ENCODE measurements around the gene HSPA9. TPM values are rescaled to one million over a fixed set of nuclear protein-coding genes. Genes with fewer than 3 reads are reported as not detected.

Gene HSPA9
- total RNA-seq, 1 experiment from 2014 or later: 537 TPM

DNA sequence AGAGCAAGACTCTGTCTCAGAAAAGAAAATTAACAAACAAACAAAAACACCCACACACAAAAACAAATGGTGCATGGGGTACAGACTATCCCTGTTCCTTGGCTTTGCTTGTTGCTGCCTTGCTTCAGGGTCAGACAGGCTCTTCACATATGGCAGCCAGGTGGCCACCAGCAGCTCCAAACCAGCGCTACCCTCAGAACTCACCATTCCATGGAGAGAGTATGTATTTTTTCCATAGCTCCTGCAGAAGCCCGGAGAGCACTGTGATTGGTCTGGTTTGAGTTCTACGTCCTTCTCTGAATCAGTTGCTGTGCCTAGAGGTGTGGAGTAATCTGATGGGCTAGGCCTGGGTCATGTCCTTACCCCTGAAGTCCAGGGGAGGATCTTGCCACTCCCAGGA, 25.2 kb upstream of the HSPA9 start:
- no peaks in the 10 kb centered on the region for H3K27me3 ChIP-seq (replicated peaks; ENCODE audit: control insufficient read depth, insufficient read depth, low read length)
- CTCF ChIA-PET: no interaction called here
- Mint-ChIP-seq H3K27me3 (ENCODE audit: insufficient read depth, unreplicated experiment) (no peaks in the 10 kb centered on the region), H3K36me3 (ENCODE audit: insufficient read depth, unreplicated experiment) (no peaks in the 10 kb centered on the region), H3K4me1 (ENCODE audit: low read depth, unreplicated experiment) (no peaks in the 10 kb centered on the region), H3K9me3 (ENCODE audit: unreplicated experiment) (no peaks in the 10 kb centered on the region), H3K4me3 (ENCODE audit: unreplicated experiment) (no peak overlapping the region), H3K27ac (ENCODE audit: unreplicated experiment) (no peak overlapping the region)
- no peaks in the 10 kb centered on the region for H3K36me3 ChIP-seq (ENCODE audit: control insufficient read depth, insufficient read depth, low read length)
- intact Hi-C loops (cut with micrococcal nuclease; ENCODE audit: unreplicated experiment): no loop called here
- TF ChIP-seq, protein P1, sequence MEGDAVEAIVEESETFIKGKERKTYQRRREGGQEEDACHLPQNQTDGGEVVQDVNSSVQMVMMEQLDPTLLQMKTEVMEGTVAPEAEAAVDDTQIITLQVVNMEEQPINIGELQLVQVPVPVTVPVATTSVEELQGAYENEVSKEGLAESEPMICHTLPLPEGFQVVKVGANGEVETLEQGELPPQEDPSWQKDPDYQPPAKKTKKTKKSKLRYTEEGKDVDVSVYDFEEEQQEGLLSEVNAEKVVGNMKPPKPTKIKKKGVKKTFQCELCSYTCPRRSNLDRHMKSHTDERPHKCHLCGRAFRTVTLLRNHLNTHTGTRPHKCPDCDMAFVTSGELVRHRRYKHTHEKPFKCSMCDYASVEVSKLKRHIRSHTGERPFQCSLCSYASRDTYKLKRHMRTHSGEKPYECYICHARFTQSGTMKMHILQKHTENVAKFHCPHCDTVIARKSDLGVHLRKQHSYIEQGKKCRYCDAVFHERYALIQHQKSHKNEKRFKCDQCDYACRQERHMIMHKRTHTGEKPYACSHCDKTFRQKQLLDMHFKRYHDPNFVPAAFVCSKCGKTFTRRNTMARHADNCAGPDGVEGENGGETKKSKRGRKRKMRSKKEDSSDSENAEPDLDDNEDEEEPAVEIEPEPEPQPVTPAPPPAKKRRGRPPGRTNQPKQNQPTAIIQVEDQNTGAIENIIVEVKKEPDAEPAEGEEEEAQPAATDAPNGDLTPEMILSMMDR (IDR thresholded peaks at IDR 0.05; ENCODE audit: insufficient read depth in 1 of 2, low read depth in 1 of 2, low read length in 1 of 2, severe bottlenecking in 1 of 2, unreplicated experiment in 1 of 2): no peak
- no TSS peak for BruUV-seq (replicated peaks)
- no peak overlapping the region for H3K4me3 ChIP-seq (ENCODE audit: low read depth, low read length)
- no peak for DNase-seq
- H3K4me1 ChIP-seq: no peaks in the 10 kb centered on the region
- H3K9me3 ChIP-seq: no peaks in the 10 kb centered on the region
- POLR2A ChIA-PET: interaction anchor here (0.7 kb wide), 1 partner anchor 599 kb away, joined by 3 read pairs; no protein-coding TSS in a partner anchor

GRCh38 chr5:138597661-138598400, 22.6 kb upstream of the HSPA9 start:
- H3K9me3 Mint-ChIP-seq (ENCODE audit: unreplicated experiment): no peaks in the 10 kb centered on the region
- no peak overlapping the region for H3K27ac Mint-ChIP-seq (ENCODE audit: unreplicated experiment)
- ChIA-PET POLR2A (no interaction called here), CTCF (interaction anchor here (0.5 kb wide), 1 partner anchor 18 kb away, joined by 4 read pairs; no protein-coding TSS in a partner anchor)
- Histone ChIP-seq H3K4me3 (ENCODE audit: low read depth, low read length) (no peak overlapping the region), H3K9me3 (no peaks in the 10 kb centered on the region), H3K36me3 (ENCODE audit: control insufficient read depth, insufficient read depth, low read length) (no peaks in the 10 kb centered on the region), H3K4me1 (no peaks in the 10 kb centered on the region), H3K27me3 (replicated peaks; ENCODE audit: control insufficient read depth, insufficient read depth, low read length) (no peaks in the 10 kb centered on the region)
- TF ChIP-seq, protein P1 (IDR thresholded peaks at IDR 0.05; ENCODE audit: insufficient read depth in 1 of 2, low read depth in 1 of 2, low read length in 1 of 2, severe bottlenecking in 1 of 2, unreplicated experiment in 1 of 2): no peak
- BruUV-seq (replicated peaks): no TSS peak
- H3K36me3 Mint-ChIP-seq (ENCODE audit: insufficient read depth, unreplicated experiment): no peaks in the 10 kb centered on the region
- H3K4me1 Mint-ChIP-seq (ENCODE audit: low read depth, unreplicated experiment): no peaks in the 10 kb centered on the region
- no peak overlapping the region for H3K4me3 Mint-ChIP-seq (ENCODE audit: unreplicated experiment)
- no peak for DNase-seq
- intact Hi-C loops (cut with micrococcal nuclease; ENCODE audit: unreplicated experiment): loop anchor here (5.0 kb wide), 1 partner anchor 129 kb away; no protein-coding TSS in a partner anchor
- H3K27me3 Mint-ChIP-seq (ENCODE audit: insufficient read depth, unreplicated experiment): no peaks in the 10 kb centered on the region

DNA sequence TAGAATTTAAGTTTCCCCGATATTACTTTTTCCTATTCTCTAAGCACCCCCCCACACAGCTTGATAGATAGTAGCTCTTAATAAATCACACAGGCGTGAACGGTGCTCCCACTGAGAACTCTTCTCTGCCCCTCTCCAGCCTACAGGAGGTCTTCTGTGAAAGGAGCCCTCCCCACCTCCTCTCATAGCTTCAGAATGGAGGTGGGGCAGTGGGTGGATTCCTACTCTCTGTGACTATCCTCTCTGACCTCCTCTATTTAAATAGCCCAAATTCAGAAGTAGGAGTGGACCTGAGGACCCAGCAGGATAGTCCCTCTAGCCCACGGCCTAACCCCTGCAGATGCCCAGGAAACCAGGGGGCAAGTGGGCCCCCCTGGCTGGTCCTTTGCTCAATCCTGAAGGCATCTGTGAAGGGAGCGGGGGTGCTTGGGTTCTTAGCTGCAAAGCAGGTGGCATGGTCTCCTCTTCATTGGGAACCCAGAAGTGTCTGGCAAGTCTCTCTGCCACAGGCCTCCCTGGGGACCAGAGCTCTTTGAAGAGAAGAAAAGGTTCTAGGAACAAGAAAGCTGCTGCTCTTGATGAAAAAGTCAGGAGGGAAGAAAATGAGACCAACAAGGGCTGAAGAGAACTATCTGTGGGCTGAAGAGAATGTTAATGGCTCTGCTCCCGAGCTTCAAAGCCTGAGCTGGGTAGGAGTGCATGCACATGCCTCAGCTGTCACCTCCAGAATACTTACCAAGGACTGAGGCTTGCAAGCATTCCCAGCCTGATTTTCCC, 21.1 kb upstream of the HSPA9 start:
- Histone ChIP-seq H3K4me1 (no peaks in the 10 kb centered on the region), H3K4me3 (ENCODE audit: low read depth, low read length) (no peak overlapping the region), H3K27me3 (replicated peaks; ENCODE audit: control insufficient read depth, insufficient read depth, low read length) (no peaks in the 10 kb centered on the region), H3K36me3 (ENCODE audit: control insufficient read depth, insufficient read depth, low read length) (no peaks in the 10 kb centered on the region), H3K9me3 (no peaks in the 10 kb centered on the region)
- no TSS peak for BruUV-seq (replicated peaks)
- no peak overlapping the region for H3K4me3 Mint-ChIP-seq (ENCODE audit: unreplicated experiment)
- H3K27ac Mint-ChIP-seq (ENCODE audit: unreplicated experiment): no peak overlapping the region
- H3K27me3 Mint-ChIP-seq (ENCODE audit: insufficient read depth, unreplicated experiment): no peaks in the 10 kb centered on the region
- H3K9me3 Mint-ChIP-seq (ENCODE audit: unreplicated experiment): no peaks in the 10 kb centered on the region
- DNase-seq: no peak
- intact Hi-C loops (cut with micrococcal nuclease; ENCODE audit: unreplicated experiment): loop anchor here (1.0 to 5.0 kb wide), 2 partner anchors 37 to 131 kb away; no protein-coding TSS in a partner anchor
- CTCF ChIA-PET: interaction anchor here (0.6 kb wide), 1 partner anchor 129 kb away, joined by 4 read pairs; no protein-coding TSS in a partner anchor
- no peaks in the 10 kb centered on the region for H3K4me1 Mint-ChIP-seq (ENCODE audit: low read depth, unreplicated experiment)
- TF ChIP-seq, protein P1 (IDR thresholded peaks at IDR 0.05; ENCODE audit: insufficient read depth in 1 of 2, low read depth in 1 of 2, low read length in 1 of 2, severe bottlenecking in 1 of 2, unreplicated experiment in 1 of 2): no peak
- H3K36me3 Mint-ChIP-seq (ENCODE audit: insufficient read depth, unreplicated experiment): no peaks in the 10 kb centered on the region
- POLR2A ChIA-PET: no interaction called here
